GM13977 (cell line): ENCODE measurements around the gene MTRFR.
"Not testable (repeated sequence)": the region's sequence is repeated elsewhere in the genome, so short reads cannot be mapped to it uniquely, and the experiment has no call there.

Source experiments
- DNase-seq: peaks from one replicate; pipeline ENCODE4 v3.0.0; 2012; ENCODE audit warnings: low spot score
- CTCF ChIP-seq: IDR thresholded peaks from 2 replicates; pipeline ENCODE4 v1.5.1; 2012; ENCODE audit warnings: mild to moderate bottlenecking, control low read depth; ENCODE audit not compliant: insufficient read depth; ENCODE audit errors: extremely low read depth, missing control alignments
- in situ Hi-C: fragments of 300-500 bp; cut with MboI; formaldehyde crosslinking; loops from one replicate; pipeline ENCODE4 v1.12.0; 2022; ENCODE audit warnings: low sequenced_read_pairs, low pct_unique_long_range_greater_than_20kb, mixed read lengths, inconsistent platforms; ENCODE audit not compliant: unreplicated experiment

MTRFR gene

GRCh38 chr12:123232807-123233504 is at the start of gene MTRFR, which contains the start of gene MPHOSPH9:
MTRFR (plus strand) TSS chr12:123233436; CDS start chr12:123253675, 20,239 bp downstream.
MPHOSPH9 (minus strand) TSS chr12:123233141; CDS start chr12:123230364, 2,777 bp downstream.
- no peak for TF ChIP-seq CTCF
- peak; percentile 94 for DNase-seq
- in situ Hi-C loops: loop anchor here (25.0 kb wide), 1 partner anchor 396 kb away; the partner anchor contains the start of gene HIP1R

GRCh38 chr12:123187637-123188036 is 45.6 kb upstream of the MTRFR start:
- TF ChIP-seq CTCF: no peak
- in situ Hi-C loops: no loop called here

GRCh38 chr12:123199936-123200335 is 33.3 kb upstream of the MTRFR start:
- no peak for TF ChIP-seq CTCF
- DNase-seq: no peak
- in situ Hi-C loops: no loop called here

More at GRCh38 chr12:123187637-123188036, 45.6 kb upstream of the MTRFR start:
- DNase-seq: no peak

GRCh38 chr12:123200414-123200813 is 32.8 kb upstream of the MTRFR start:
- in situ Hi-C loops: no loop called here
- TF ChIP-seq CTCF: no peak
- DNase-seq: no peak

- in situ Hi-C loops, DNase-seq: not testable (repeated sequence)
Observed at GRCh38 chr12:123206794-123207193, 26.4 kb upstream of the MTRFR start.

- in situ Hi-C loops: not testable (repeated sequence)
Observed at GRCh38 chr12:123207815-123208214, 25.4 kb upstream of the MTRFR start.

GRCh38 chr12:123223241-123223668 is 10.0 kb upstream of the MTRFR start:
- DNase-seq: peak; percentile 32
- TF ChIP-seq CTCF: no peak
- in situ Hi-C loops: no loop called here

More at GRCh38 chr12:123207815-123208214, 25.4 kb upstream of the MTRFR start:
- not testable (repeated sequence) for DNase-seq
